ENCODE results near the gene PTPRU. TPM values are rescaled to one million over a fixed set of nuclear protein-coding genes. Genes with fewer than 3 reads are reported as not detected.

The PTPRU gene
- total RNA-seq, 1 experiment from 2014 or later = not detected

GRCh38 chr1:29364101-29364678 lies 127.9 kb downstream of the PTPRU start:
- H2AFZ ChIP-seq (ENCODE audit: low read length) = no peak overlapping the region
- no peaks in the 10 kb centered on the region for H4K20me1 ChIP-seq (ENCODE audit: insufficient read depth, low read depth, low read length)
- H3K4me3 ChIP-seq (ENCODE audit: low read length) = no peak overlapping the region
- H3K27ac ChIP-seq (ENCODE audit: low read length) = no peak overlapping the region
- DNase-seq = no peak
- H3K36me3 ChIP-seq (ENCODE audit: insufficient read depth, low read length) = no peaks in the 10 kb centered on the region
- H3K4me1 ChIP-seq (ENCODE audit: low read length) = no peaks in the 10 kb centered on the region
- H3K79me2 ChIP-seq (ENCODE audit: low read length) = no peaks in the 10 kb centered on the region
- H3K9me3 ChIP-seq (ENCODE audit: low read length) = no peaks in the 10 kb centered on the region
- no peaks in the 10 kb centered on the region for H3K27me3 ChIP-seq (ENCODE audit: low read length)
- no peaks in the 10 kb centered on the region for H3K9me2 ChIP-seq (replicated peaks; ENCODE audit: insufficient read depth, low read length)
- no peak overlapping the region for H3K9ac ChIP-seq (ENCODE audit: low read length)
- no peak overlapping the region for H3K4me2 ChIP-seq (ENCODE audit: low read depth, low read length, poor library complexity, severe bottlenecking)

- Histone ChIP-seq H3K9me3 (ENCODE audit: low read length) (no peaks in the 10 kb centered on the region), H3K27ac (ENCODE audit: low read length) (no peak overlapping the region), H3K4me3 (ENCODE audit: low read length) (no peak overlapping the region), H3K9ac (ENCODE audit: low read length) (no peak overlapping the region), H3K36me3 (ENCODE audit: insufficient read depth, low read length) (no peaks in the 10 kb centered on the region), H3K4me2 (ENCODE audit: low read depth, low read length, poor library complexity, severe bottlenecking) (no peak overlapping the region), H3K27me3 (ENCODE audit: low read length) (no peaks in the 10 kb centered on the region), H4K20me1 (ENCODE audit: insufficient read depth, low read depth, low read length) (no peaks in the 10 kb centered on the region), H2AFZ (ENCODE audit: low read length) (no peak overlapping the region), H3K79me2 (ENCODE audit: low read length) (no peaks in the 10 kb centered on the region), H3K4me1 (ENCODE audit: low read length) (no peaks in the 10 kb centered on the region), H3K9me2 (replicated peaks; ENCODE audit: insufficient read depth, low read length) (no peaks in the 10 kb centered on the region)
- DNase-seq = no peak
Observed at GRCh38 chr1:29365906-29366670, 129.8 kb downstream of the PTPRU start.

GRCh38 chr1:29368936-29369932 lies 132.9 kb downstream of the PTPRU start:
- H3K79me2 ChIP-seq (ENCODE audit: low read length) = no peaks in the 10 kb centered on the region
- no peak for DNase-seq
- no peaks in the 10 kb centered on the region for H4K20me1 ChIP-seq (ENCODE audit: insufficient read depth, low read depth, low read length)
- H3K9ac ChIP-seq (ENCODE audit: low read length) = no peak overlapping the region
- H3K27ac ChIP-seq (ENCODE audit: low read length) = no peak overlapping the region
- H3K4me2 ChIP-seq (ENCODE audit: low read depth, low read length, poor library complexity, severe bottlenecking) = no peak overlapping the region
- H3K9me3 ChIP-seq (ENCODE audit: low read length) = no peaks in the 10 kb centered on the region
- no peaks in the 10 kb centered on the region for H3K27me3 ChIP-seq (ENCODE audit: low read length)
- no peak overlapping the region for H2AFZ ChIP-seq (ENCODE audit: low read length)
- H3K4me3 ChIP-seq (ENCODE audit: low read length) = no peak overlapping the region
- H3K36me3 ChIP-seq (ENCODE audit: insufficient read depth, low read length) = no peaks in the 10 kb centered on the region
- no peaks in the 10 kb centered on the region for H3K9me2 ChIP-seq (replicated peaks; ENCODE audit: insufficient read depth, low read length)
- H3K4me1 ChIP-seq (ENCODE audit: low read length) = no peaks in the 10 kb centered on the region

DNA sequence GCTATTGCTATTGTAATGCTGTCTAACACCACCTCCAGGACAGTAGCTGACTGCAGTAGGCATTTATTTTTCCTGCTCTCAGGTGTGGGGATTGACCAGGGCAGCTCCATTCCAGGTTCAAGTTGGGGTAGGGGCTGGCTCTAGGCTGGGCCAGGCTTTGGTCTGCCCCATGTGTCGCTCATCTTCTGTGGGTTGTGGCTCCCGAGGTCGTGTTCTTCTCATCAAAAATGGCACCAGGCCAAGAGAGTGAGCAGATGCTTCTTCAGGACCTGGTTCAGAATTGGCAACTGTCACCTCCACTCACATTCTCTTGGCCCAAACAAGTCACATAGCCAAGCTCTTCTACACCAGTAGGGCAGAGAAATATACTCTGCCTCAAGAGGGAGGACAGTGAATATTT lies 133.7 kb downstream of the PTPRU start:
- Histone ChIP-seq H3K79me2 (ENCODE audit: low read length) (no peaks in the 10 kb centered on the region), H3K4me1 (ENCODE audit: low read length) (no peaks in the 10 kb centered on the region)

DNA sequence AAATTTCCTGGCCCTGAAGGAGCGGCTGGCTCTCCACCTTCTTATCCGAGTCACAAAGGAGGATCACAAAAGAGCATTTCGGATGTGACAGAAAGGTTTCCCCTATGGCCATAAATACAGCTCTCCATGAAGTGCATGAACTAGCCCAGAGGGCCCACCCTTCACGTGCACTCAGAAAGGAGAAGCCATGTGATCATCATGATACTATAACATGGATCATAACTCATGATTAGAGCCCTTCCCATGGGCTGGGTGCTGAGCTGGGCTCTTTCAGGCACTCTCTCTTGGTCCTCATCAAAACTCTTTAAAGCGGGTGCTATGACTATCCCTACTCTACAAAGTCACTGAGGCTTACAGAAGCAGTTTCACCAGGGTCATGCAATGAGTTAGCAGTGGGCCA lies 135.0 kb downstream of the PTPRU start:
- Histone ChIP-seq H4K20me1 (ENCODE audit: insufficient read depth, low read depth, low read length) (no peaks in the 10 kb centered on the region), H3K36me3 (ENCODE audit: insufficient read depth, low read length) (no peaks in the 10 kb centered on the region), H3K9me3 (ENCODE audit: low read length) (no peaks in the 10 kb centered on the region), H3K9me2 (replicated peaks; ENCODE audit: insufficient read depth, low read length) (no peaks in the 10 kb centered on the region), H3K79me2 (ENCODE audit: low read length) (no peaks in the 10 kb centered on the region), H3K27me3 (ENCODE audit: low read length) (peaks cover 4% of the 10 kb centered on the region), H3K4me3 (ENCODE audit: low read length) (no peak overlapping the region), H3K4me1 (ENCODE audit: low read length) (no peaks in the 10 kb centered on the region), H3K9ac (ENCODE audit: low read length) (no peak overlapping the region), H3K27ac (ENCODE audit: low read length) (no peak overlapping the region), H3K4me2 (ENCODE audit: low read depth, low read length, poor library complexity, severe bottlenecking) (no peak overlapping the region), H2AFZ (ENCODE audit: low read length) (no peak overlapping the region)
- DNase-seq = no peak

More for the DNA sequence above, 133.7 kb downstream of the PTPRU start:
- no peak overlapping the region for H3K27ac ChIP-seq (ENCODE audit: low read length)
- H3K4me2 ChIP-seq (ENCODE audit: low read depth, low read length, poor library complexity, severe bottlenecking) = no peak overlapping the region
- no peaks in the 10 kb centered on the region for H3K36me3 ChIP-seq (ENCODE audit: insufficient read depth, low read length)
- DNase-seq = no peak
- no peak overlapping the region for H2AFZ ChIP-seq (ENCODE audit: low read length)
- H3K4me3 ChIP-seq (ENCODE audit: low read length) = no peak overlapping the region
- peaks cover under 1% of the 10 kb centered on the region; the same call in 1 of the 2 replicates for H3K27me3 ChIP-seq (ENCODE audit: low read length)
- H3K9me2 ChIP-seq (replicated peaks; ENCODE audit: insufficient read depth, low read length) = no peaks in the 10 kb centered on the region
- H3K9me3 ChIP-seq (ENCODE audit: low read length) = no peaks in the 10 kb centered on the region
- H3K9ac ChIP-seq (ENCODE audit: low read length) = no peak overlapping the region
- H4K20me1 ChIP-seq (ENCODE audit: insufficient read depth, low read depth, low read length) = no peaks in the 10 kb centered on the region

DNA sequence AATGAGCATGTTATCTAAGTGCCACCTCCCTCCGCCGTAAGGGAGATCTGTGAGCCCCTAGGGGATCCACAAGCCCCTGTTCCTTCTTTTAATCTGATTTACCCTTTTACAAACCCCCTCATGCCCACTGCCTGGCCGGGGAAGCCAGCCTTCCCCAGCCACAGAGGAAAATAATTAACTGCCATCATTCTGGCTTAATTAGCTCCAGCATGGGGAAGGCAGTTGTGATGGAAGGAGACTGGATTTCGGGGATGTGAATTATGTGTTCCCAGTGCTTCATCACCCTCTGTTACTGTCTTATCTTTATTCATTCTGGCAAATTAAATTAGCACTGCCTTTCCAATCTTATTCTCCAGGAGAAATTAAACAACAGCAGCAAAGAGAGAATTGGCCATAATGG lies 135.8 kb downstream of the PTPRU start:
- Histone ChIP-seq H4K20me1 (ENCODE audit: insufficient read depth, low read depth, low read length) (no peaks in the 10 kb centered on the region), H3K4me3 (ENCODE audit: low read length) (no peak overlapping the region), H3K27me3 (ENCODE audit: low read length) (peaks cover 4% of the 10 kb centered on the region), H3K4me1 (ENCODE audit: low read length) (no peaks in the 10 kb centered on the region), H3K27ac (ENCODE audit: low read length) (no peak overlapping the region), H3K9ac (ENCODE audit: low read length) (no peak overlapping the region), H3K9me2 (replicated peaks; ENCODE audit: insufficient read depth, low read length) (no peaks in the 10 kb centered on the region), H3K36me3 (ENCODE audit: insufficient read depth, low read length) (no peaks in the 10 kb centered on the region), H3K79me2 (ENCODE audit: low read length) (no peaks in the 10 kb centered on the region), H2AFZ (ENCODE audit: low read length) (no peak overlapping the region), H3K9me3 (ENCODE audit: low read length) (no peaks in the 10 kb centered on the region), H3K4me2 (ENCODE audit: low read depth, low read length, poor library complexity, severe bottlenecking) (no peak overlapping the region)
- DNase-seq = no peak
